Activated naive CD4-positive, alpha-beta T cell treated with anti-CD3 and anti-CD28 coated beads, Interleukin-2, amount 10 ng/mL, durations not matched to agents 7 days and 5 days (primary cell): ENCODE measurements around the gene GALNT14.

Source experiments
- CTCF ChIA-PET: fragments of 350-600 bp; sonication (Branson Sonifier 250); formaldehyde crosslinking; loops from one replicate; lab custom pipeline; 2021; ENCODE audit warnings: antibody characterized with exemption; lab: Charles Lee
- DNase-seq: peaks from one replicate; pipeline ENCODE4 v3.0.0-alpha.2; 2020
- H3K27ac Mint-ChIP-seq: one replicate; pipeline ENCODE4 v1.8.0; 2021; ENCODE audit warnings: mild to moderate bottlenecking, moderate library complexity, mixed read lengths
- H3K27me3 Mint-ChIP-seq: one replicate; pipeline ENCODE4 v1.8.0; 2021; ENCODE audit warnings: mild to moderate bottlenecking, mixed read lengths
- H3K36me3 Mint-ChIP-seq: one replicate; pipeline ENCODE4 v1.8.0; 2021; ENCODE audit warnings: mixed read lengths
- H3K4me1 Mint-ChIP-seq: one replicate; pipeline ENCODE4 v1.8.0; 2021; ENCODE audit warnings: mixed read lengths
- H3K4me3 Mint-ChIP-seq: one replicate; pipeline ENCODE4 v1.8.0; 2021; ENCODE audit warnings: mild to moderate bottlenecking, moderate library complexity, mixed read lengths
- H3K9me3 Mint-ChIP-seq: one replicate; pipeline ENCODE4 v1.8.0; 2021; ENCODE audit warnings: mixed read lengths

The GALNT14 gene

GRCh38 chr2:30947686-30948085 is 190.6 kb downstream of the GALNT14 start:
- no peaks in the 10 kb centered on the region for H3K4me1 Mint-ChIP-seq
- no peak overlapping the region for H3K27ac Mint-ChIP-seq
- CTCF ChIA-PET = no interaction called here

GRCh38 chr2:30942419-30942818 is 195.8 kb downstream of the GALNT14 start:
- CTCF ChIA-PET = no interaction called here
- DNase-seq = no peak
- no peaks in the 10 kb centered on the region for H3K27me3 Mint-ChIP-seq
- H3K27ac Mint-ChIP-seq = no peak overlapping the region
- H3K4me3 Mint-ChIP-seq = no peak overlapping the region
- H3K4me1 Mint-ChIP-seq = no peaks in the 10 kb centered on the region
- H3K9me3 Mint-ChIP-seq = no peaks in the 10 kb centered on the region
- no peaks in the 10 kb centered on the region for H3K36me3 Mint-ChIP-seq

More at GRCh38 chr2:30947686-30948085, 190.6 kb downstream of the GALNT14 start:
- Mint-ChIP-seq H3K27me3 (no peaks in the 10 kb centered on the region), H3K9me3 (no peaks in the 10 kb centered on the region), H3K36me3 (no peaks in the 10 kb centered on the region), H3K4me3 (no peak overlapping the region)
- no peak for DNase-seq

- Mint-ChIP-seq H3K27me3 (no peaks in the 10 kb centered on the region), H3K27ac (no peak overlapping the region), H3K4me1 (no peaks in the 10 kb centered on the region), H3K9me3 (no peaks in the 10 kb centered on the region), H3K4me3 (no peak overlapping the region), H3K36me3 (no peaks in the 10 kb centered on the region)
- CTCF ChIA-PET = no interaction called here
- no peak for DNase-seq
These were observed 197.4 kb downstream of the GALNT14 start for GRCh38 chr2:30940839-30941238.

GRCh38 chr2:30939364-30939763 is 198.9 kb downstream of the GALNT14 start:
- Mint-ChIP-seq H3K9me3 (no peaks in the 10 kb centered on the region), H3K27ac (no peak overlapping the region), H3K4me1 (no peaks in the 10 kb centered on the region), H3K36me3 (no peaks in the 10 kb centered on the region), H3K27me3 (no peaks in the 10 kb centered on the region), H3K4me3 (no peak overlapping the region)
- CTCF ChIA-PET = no interaction called here
- DNase-seq = no peak

GRCh38 chr2:30938196-30938595 is 200.0 kb downstream of the GALNT14 start:
- no peak for DNase-seq
- H3K27ac Mint-ChIP-seq = no peak overlapping the region
- H3K9me3 Mint-ChIP-seq = no peaks in the 10 kb centered on the region

GRCh38 chr2:30936977-30937376 is 201.3 kb downstream of the GALNT14 start:
- H3K27ac Mint-ChIP-seq = no peak overlapping the region
- CTCF ChIA-PET = no interaction called here
- DNase-seq = no peak
- no peak overlapping the region for H3K4me3 Mint-ChIP-seq
- no peaks in the 10 kb centered on the region for H3K27me3 Mint-ChIP-seq
- no peaks in the 10 kb centered on the region for H3K4me1 Mint-ChIP-seq
- H3K9me3 Mint-ChIP-seq = no peaks in the 10 kb centered on the region
- H3K36me3 Mint-ChIP-seq = no peaks in the 10 kb centered on the region

More at GRCh38 chr2:30938196-30938595, 200.0 kb downstream of the GALNT14 start:
- no peak overlapping the region for H3K4me3 Mint-ChIP-seq
- no peaks in the 10 kb centered on the region for H3K4me1 Mint-ChIP-seq
- no peaks in the 10 kb centered on the region for H3K36me3 Mint-ChIP-seq
- no peaks in the 10 kb centered on the region for H3K27me3 Mint-ChIP-seq
- CTCF ChIA-PET = no interaction called here

- Mint-ChIP-seq H3K27me3 (no peaks in the 10 kb centered on the region), H3K27ac (no peak overlapping the region), H3K9me3 (no peaks in the 10 kb centered on the region), H3K4me1 (no peaks in the 10 kb centered on the region), H3K36me3 (no peaks in the 10 kb centered on the region), H3K4me3 (no peak overlapping the region)
- CTCF ChIA-PET = no interaction called here
- DNase-seq = no peak
These were observed 202.4 kb downstream of the GALNT14 start for GRCh38 chr2:30935795-30936194.

- Mint-ChIP-seq H3K4me3 (no peak overlapping the region), H3K27me3 (no peaks in the 10 kb centered on the region), H3K27ac (no peak overlapping the region), H3K36me3 (no peaks in the 10 kb centered on the region), H3K9me3 (no peaks in the 10 kb centered on the region), H3K4me1 (no peaks in the 10 kb centered on the region)
- CTCF ChIA-PET = no interaction called here
- no peak for DNase-seq
These were observed 204.2 kb downstream of the GALNT14 start for GRCh38 chr2:30934066-30934465.

- Mint-ChIP-seq H3K27me3 (no peaks in the 10 kb centered on the region), H3K36me3 (no peaks in the 10 kb centered on the region), H3K27ac (no peak overlapping the region), H3K4me3 (no peak overlapping the region), H3K9me3 (no peaks in the 10 kb centered on the region), H3K4me1 (no peaks in the 10 kb centered on the region)
- CTCF ChIA-PET = no interaction called here
- DNase-seq = no peak
These were observed 204.7 kb downstream of the GALNT14 start for GRCh38 chr2:30933496-30933895.

- no peak for DNase-seq
- CTCF ChIA-PET = no interaction called here
- H3K9me3 Mint-ChIP-seq = no peaks in the 10 kb centered on the region
These were observed 205.4 kb downstream of the GALNT14 start for GRCh38 chr2:30932870-30933269.

GRCh38 chr2:30931841-30932407 is 206.3 kb downstream of the GALNT14 start:
- no peaks in the 10 kb centered on the region for H3K27me3 Mint-ChIP-seq
- no peaks in the 10 kb centered on the region for H3K36me3 Mint-ChIP-seq
- no peak for DNase-seq
- H3K9me3 Mint-ChIP-seq = no peaks in the 10 kb centered on the region
- CTCF ChIA-PET = no interaction called here
- no peak overlapping the region for H3K27ac Mint-ChIP-seq
- H3K4me1 Mint-ChIP-seq = no peaks in the 10 kb centered on the region
- no peak overlapping the region for H3K4me3 Mint-ChIP-seq

More at GRCh38 chr2:30932870-30933269, 205.4 kb downstream of the GALNT14 start:
- H3K27ac Mint-ChIP-seq = no peak overlapping the region
- H3K4me3 Mint-ChIP-seq = no peak overlapping the region
- H3K4me1 Mint-ChIP-seq = no peaks in the 10 kb centered on the region
- H3K36me3 Mint-ChIP-seq = no peaks in the 10 kb centered on the region
- no peaks in the 10 kb centered on the region for H3K27me3 Mint-ChIP-seq

- no peaks in the 10 kb centered on the region for H3K4me1 Mint-ChIP-seq
- no peak overlapping the region for H3K4me3 Mint-ChIP-seq
- no peaks in the 10 kb centered on the region for H3K27me3 Mint-ChIP-seq
- CTCF ChIA-PET = no interaction called here
- no peaks in the 10 kb centered on the region for H3K9me3 Mint-ChIP-seq
- no peak overlapping the region for H3K27ac Mint-ChIP-seq
- no peak for DNase-seq
- H3K36me3 Mint-ChIP-seq = no peaks in the 10 kb centered on the region
These were observed 207.5 kb downstream of the GALNT14 start for GRCh38 chr2:30930716-30931115.

- H3K36me3 Mint-ChIP-seq = no peaks in the 10 kb centered on the region
- CTCF ChIA-PET = no interaction called here
- no peak overlapping the region for H3K4me3 Mint-ChIP-seq
- H3K27ac Mint-ChIP-seq = no peak overlapping the region
- H3K4me1 Mint-ChIP-seq = no peaks in the 10 kb centered on the region
- no peak for DNase-seq
- H3K27me3 Mint-ChIP-seq = no peaks in the 10 kb centered on the region
- no peaks in the 10 kb centered on the region for H3K9me3 Mint-ChIP-seq
These were observed 210.7 kb downstream of the GALNT14 start for GRCh38 chr2:30927465-30928075.

GRCh38 chr2:30926606-30927005 is 211.6 kb downstream of the GALNT14 start:
- no peaks in the 10 kb centered on the region for H3K27me3 Mint-ChIP-seq
- H3K36me3 Mint-ChIP-seq = no peaks in the 10 kb centered on the region
- CTCF ChIA-PET = no interaction called here
- no peaks in the 10 kb centered on the region for H3K4me1 Mint-ChIP-seq
- H3K4me3 Mint-ChIP-seq = no peak overlapping the region
- DNase-seq = no peak
- no peaks in the 10 kb centered on the region for H3K9me3 Mint-ChIP-seq
- no peak overlapping the region for H3K27ac Mint-ChIP-seq

GRCh38 chr2:30923623-30924022 is 214.6 kb downstream of the GALNT14 start:
- CTCF ChIA-PET = no interaction called here
- H3K4me1 Mint-ChIP-seq = no peaks in the 10 kb centered on the region
- no peak overlapping the region for H3K27ac Mint-ChIP-seq
- DNase-seq = no peak
- no peak overlapping the region for H3K4me3 Mint-ChIP-seq
- no peaks in the 10 kb centered on the region for H3K9me3 Mint-ChIP-seq
- H3K27me3 Mint-ChIP-seq = no peaks in the 10 kb centered on the region
- no peaks in the 10 kb centered on the region for H3K36me3 Mint-ChIP-seq
